ENCODE results near the gene NBPF1.
"Not testable (repeated sequence)": the region's sequence is repeated elsewhere in the genome, so short reads cannot be mapped to it uniquely, and the experiment has no call there.

- TF ChIP-seq CTCF (IDR thresholded peaks at IDR 0.05); ZFX (IDR thresholded peaks at IDR 0.05; ENCODE audit: borderline replicate concordance): not testable (repeated sequence)
Observed at GRCh38 chr1:16635959-16636358, 22.6 kb upstream of the NBPF1 start.

Measured in 22Rv1 (cell line).